Endothelial cell of umbilical vein (primary cell): ENCODE measurements around the gene TRIM14. TPM values are rescaled to one million over a fixed set of nuclear protein-coding genes. Genes with fewer than 3 reads are reported as not detected.
"Not testable (repeated sequence)": the region's sequence is repeated elsewhere in the genome, so short reads cannot be mapped to it uniquely, and the experiment has no call there.

ENCODE experiments used
- BruUV-seq: library from RNA; stranded (reverse); fragments of 400-500 nt; replicated peaks from 2 replicates; lab custom pipeline; 2021; lab: Mats Ljungman, UMichigan
- CTCF ChIA-PET: fragments of 300-600, 350-600 bp; sonication (Branson Sonifier 250); formaldehyde crosslinking; loops from one replicate; lab custom pipeline; 2021; ENCODE audit warnings: antibody characterized with exemption, inconsistent platforms; lab: Charles Lee
- POLR2A ChIA-PET: fragments of 300-600, 350-600 bp; sonication (Branson Sonifier 250); formaldehyde crosslinking; loops from one replicate; lab custom pipeline; 2021; ENCODE audit warnings: antibody characterized with exemption, inconsistent platforms; lab: Charles Lee
- DNase-seq: peaks from one replicate; pipeline ENCODE4 v3.0.0-alpha.2; 2011; ENCODE audit warnings: low read depth, low spot score
- FAIRE-seq: peaks from 2 replicates; lab custom pipeline; 2011; peaks lifted over from hg19 to GRCh38; lab: Jason Lieb, UNC
- H2AFZ ChIP-seq: 2 replicates; pipeline ENCODE4 v1.6.0; 2012; ENCODE audit warnings: low read depth, low read length, control low read depth, inconsistent platforms
- H3K27ac ChIP-seq: 2 replicates; pipeline ENCODE4 v1.5.1; 2011; ENCODE audit warnings: low read depth, mild to moderate bottlenecking, control low read depth, low read length, moderate library complexity; ENCODE audit not compliant: insufficient read depth
- H3K27me3 ChIP-seq, 2 experiments: 2 replicates each; pipeline versions ENCODE4 v1.6.0 to v1.6.1; 2011; ENCODE audit warnings: low read length in 2 of 2, mixed read lengths in 1 of 2; ENCODE audit not compliant: control insufficient read depth in 2 of 2, insufficient read depth in 2 of 2
- H3K36me3 ChIP-seq, 2 experiments: 2 replicates in 1 of 2; 3 replicates in 1 of 2; pipeline ENCODE4 v1.5.1; 2011; ENCODE audit warnings: low read length in 2 of 2, mild to moderate bottlenecking in 1 of 2, moderate library complexity in 1 of 2; ENCODE audit not compliant: control insufficient read depth in 2 of 2, insufficient read depth in 2 of 2; ENCODE audit errors: extremely low read depth in 1 of 2
- H3K4me1 ChIP-seq: 3 replicates; pipeline ENCODE4 v1.5.1; 2011; ENCODE audit warnings: mild to moderate bottlenecking, low read length; ENCODE audit not compliant: control insufficient read depth, insufficient read depth; ENCODE audit errors: extremely low read depth
- H3K4me2 ChIP-seq: 2 replicates; pipeline ENCODE4 v1.6.1; 2011; ENCODE audit warnings: low read length, control low read depth, mixed read lengths; ENCODE audit not compliant: insufficient read depth
- H3K4me3 ChIP-seq, 3 experiments: fragments of 200-600 bp in 1 of 3; sonication (generic), shearing (Covaris generic) in 1 of 3; replicated peaks in 1 of 3; 2 replicates each; pipeline ENCODE4 v1.5.1; 2011 to 2016; ENCODE audit warnings: control low read depth in 3 of 3, low read length in 3 of 3, mild to moderate bottlenecking in 2 of 3, inconsistent platforms in 1 of 3, low read depth in 1 of 3, moderate library complexity in 1 of 3; ENCODE audit not compliant: insufficient read depth in 1 of 3
- H3K79me2 ChIP-seq: 2 replicates; pipeline ENCODE4 v1.6.0; 2012; ENCODE audit warnings: low read length, inconsistent platforms; ENCODE audit not compliant: control insufficient read depth, insufficient read depth
- H3K9ac ChIP-seq: replicated peaks from 2 replicates; pipeline ENCODE3; 2011; ENCODE audit warnings: low read length, control low read depth; ENCODE audit not compliant: insufficient read depth; ENCODE audit errors: extremely low read depth
- H3K9me1 ChIP-seq: replicated peaks from 3 replicates; pipeline ENCODE4 v1.6.0; 2011; ENCODE audit warnings: mild to moderate bottlenecking, low read length; ENCODE audit not compliant: control insufficient read depth, insufficient read depth; ENCODE audit errors: extremely low read depth
- H3K9me3 ChIP-seq: replicated peaks from 2 replicates; pipeline ENCODE4 v1.5.1; 2012; ENCODE audit warnings: low read length, inconsistent platforms; ENCODE audit not compliant: control insufficient read depth, insufficient read depth
- H4K20me1 ChIP-seq: replicated peaks from 2 replicates; pipeline ENCODE3; 2011; ENCODE audit warnings: mild to moderate bottlenecking, low read length; ENCODE audit not compliant: control insufficient read depth, insufficient read depth; ENCODE audit errors: extremely low read depth
- CTCF ChIP-seq, 2 donors: IDR thresholded peaks; 1 replicate in 1 of 2; 2 replicates in 1 of 2; pipeline ENCODE4 v1.5.1; 2011; ENCODE audit warnings: low read length in 2 of 2, mild to moderate bottlenecking in 2 of 2, moderate library complexity in 2 of 2, control low read depth in 1 of 2, inconsistent platforms in 1 of 2, low read depth in 1 of 2; ENCODE audit not compliant: insufficient read depth in 1 of 2; ENCODE audit errors: extremely low read depth in 1 of 2
- EZH2 ChIP-seq: IDR thresholded peaks from 2 replicates; pipeline ENCODE4 v1.6.1; 2012; ENCODE audit warnings: borderline replicate concordance, low read depth, mild to moderate bottlenecking, moderate library complexity, low read length, inconsistent platforms; ENCODE audit not compliant: severe bottlenecking
- GATA2 ChIP-seq: IDR thresholded peaks from 2 replicates; pipeline ENCODE4 v1.7.0; 2011; ENCODE audit warnings: low read depth, mild to moderate bottlenecking, moderate library complexity, mixed read lengths, low read length; ENCODE audit not compliant: insufficient read length, insufficient read depth
- JUN ChIP-seq: IDR thresholded peaks from 2 replicates; pipeline ENCODE4 v1.6.1; 2011; ENCODE audit warnings: borderline replicate concordance, low read depth; ENCODE audit not compliant: insufficient read length, insufficient read depth
- MAX ChIP-seq: IDR thresholded peaks from 2 replicates; pipeline ENCODE4 v1.6.1; 2011; ENCODE audit not compliant: insufficient read depth, insufficient read length
- MYC ChIP-seq: IDR thresholded peaks from one replicate; pipeline ENCODE4 v1.6.1; 2011; ENCODE audit warnings: mild to moderate bottlenecking, low read depth, low read length
- POLR2A ChIP-seq: IDR thresholded peaks from 2 replicates; pipeline ENCODE4 v1.6.1; 2012; ENCODE audit warnings: low read depth, mild to moderate bottlenecking, control low read depth, low read length
- POLR2AphosphoS5 ChIP-seq: IDR thresholded peaks from 2 replicates; pipeline ENCODE4 v1.6.1; 2012; ENCODE audit warnings: low read depth, mild to moderate bottlenecking, control low read depth, low read length, moderate library complexity; ENCODE audit not compliant: insufficient read depth
- dilution Hi-C: fragments of 300-500 bp; cut with MboI; formaldehyde crosslinking; loops from one replicate; pipeline ENCODE4 v1.15.0; 2019; ENCODE audit warnings: low sequenced_read_pairs; ENCODE audit not compliant: extremely low pct_ligation_motif_present
- intact Hi-C: fragments of 100-400 bp; cut with micrococcal nuclease; formaldehyde crosslinking; loops from one replicate; pipeline ENCODE4 v1.10.0; 2022
- polyA plus RNA-seq, 4 experiments: library from polyadenylated mRNA; depleted of rRNA in 3 of 4; stranded (reverse) in 3 of 4; unstranded in 1 of 4; fragments of >200 nt; gene quantifications; 2 replicates each; pipeline versions ENCODE4 v1.2.1 to v1.2.3, GENCODE V29; 2011 to 2012; ENCODE audit warnings: missing spikeins in 1 of 4
- total RNA-seq: library from RNA; stranded (reverse); gene quantifications from 2 replicates; pipeline ENCODE4 v1.2.3, GENCODE V29; 2021

TRIM14 gene
- total and polyA plus RNA-seq, 2 donors (not counting 3 experiments of a cell fraction or from before 2014, with no cell fraction given), result 4.8 to 10.7 TPM

GRCh38 chr9:98020476-98021145 lies 98.4 kb downstream of the TRIM14 start:
- no peaks in the 10 kb centered on the region for H3K27me3 ChIP-seq
- TF ChIP-seq GATA2 (no peak), JUN (no peak), POLR2A (no peak), MYC (no peak), EZH2 (no peak), POLR2AphosphoS5 (no peak), CTCF (IDR thresholded peaks at IDR 0.05; ENCODE audit: extremely low read depth in 1 of 2, insufficient read depth in 1 of 2, low read depth in 1 of 2, low read length in 2 of 2) (no peak), MAX (no peak)
- intact Hi-C loops, result no loop called here
- H3K4me3 ChIP-seq, result no peak overlapping the region
- no peak overlapping the region for H3K27ac ChIP-seq
- H3K9me3 ChIP-seq, result no peaks in the 10 kb centered on the region
- peaks cover 8 to 10% of the 10 kb centered on the region in 2 experiments for H3K36me3 ChIP-seq
- no peaks in the 10 kb centered on the region for H4K20me1 ChIP-seq
- ChIA-PET CTCF (interaction anchor here (0.7 to 2.4 kb wide), 8 partner anchors 10 to 98 kb away, joined by 3 to 19 read pairs (median 3); partner anchors contain the start of gene TRMO), POLR2A (interaction anchor here (2.4 kb wide), 1 partner anchor 36 kb away, joined by 9 read pairs; the partner anchor contains the start of gene NANS)
- DNase-seq (no peak), FAIRE-seq (no peak)
- H3K9ac ChIP-seq, result no peak overlapping the region
- H3K9me1 ChIP-seq, result no peaks in the 10 kb centered on the region
- H3K4me2 ChIP-seq, result no peak overlapping the region
- dilution Hi-C loops, result no loop called here
- no TSS peak for BruUV-seq
- no peak overlapping the region for H2AFZ ChIP-seq
- peaks cover 16% of the 10 kb centered on the region for H3K4me1 ChIP-seq
- H3K79me2 ChIP-seq, result no peaks in the 10 kb centered on the region

- Histone ChIP-seq H3K36me3 (peaks cover 10 to 13% of the 10 kb centered on the region in 2 experiments), H3K4me1 (peaks cover 16% of the 10 kb centered on the region)
- H2AFZ ChIP-seq, dilution Hi-C loops, H3K27me3 ChIP-seq, intact Hi-C loops, FAIRE-seq, H3K9me1 ChIP-seq, H3K4me3 ChIP-seq, H3K4me2 ChIP-seq, BruUV-seq, H3K9ac ChIP-seq, H4K20me1 ChIP-seq, DNase-seq, H3K9me3 ChIP-seq, H3K79me2 ChIP-seq, H3K27ac ChIP-seq: not testable (repeated sequence)
- CTCF ChIA-PET, result interaction anchor here (2.4 kb wide), 1 partner anchor 15 kb away, joined by 19 read pairs; no protein-coding TSS in a partner anchor
- POLR2A ChIA-PET, result interaction anchor here (2.4 kb wide), 1 partner anchor 37 kb away, joined by 9 read pairs; the partner anchor contains the start of gene NANS
These were observed 99.2 kb downstream of the TRIM14 start for GRCh38 chr9:98019869-98020268.
